SK-N-SH treated with all-trans-retinoic acid at 6 μM for 48 hours (cell line): ENCODE results near the gene TAL2.

Experiments
- ATAC-seq: fragments of 200-7000 bp; cut with Tn5 transposase; 3 replicates; pipeline ENCODE4 v1.9.1; 2020; ENCODE audit warnings: mild to moderate bottlenecking, moderate library complexity
- ARNTL ChIP-seq: fragments of 450-650 bp; formaldehyde crosslinking; IDR thresholded peaks from 2 replicates; pipeline ENCODE4 v1.5.0; 2020; ENCODE audit warnings: low read depth, mild to moderate bottlenecking, moderate library complexity, borderline replicate concordance
- BACH2 ChIP-seq: fragments of 250-450 bp; sonication (Bioruptor Pico); IDR thresholded peaks from 2 replicates; pipeline ENCODE4 v1.9.0; 2021; ENCODE audit warnings: mild to moderate bottlenecking, borderline replicate concordance
- CREB5 ChIP-seq: fragments of 250-450 bp; sonication (Bioruptor Pico); IDR thresholded peaks from 2 replicates; pipeline ENCODE4 v1.5.1; 2020; ENCODE audit warnings: low read depth, mild to moderate bottlenecking, moderate library complexity
- CSDC2 ChIP-seq: fragments of 250-450 bp; sonication (Bioruptor Pico); IDR thresholded peaks from 2 replicates; pipeline ENCODE4 v1.5.0; 2020; ENCODE audit warnings: mild to moderate bottlenecking, moderate library complexity
- CSRNP3 ChIP-seq: fragments of 250-450 bp; sonication (Bioruptor Pico); IDR thresholded peaks from 2 replicates; pipeline ENCODE4 v1.5.1; 2021; ENCODE audit warnings: mild to moderate bottlenecking, moderate library complexity
- ISL1 ChIP-seq: fragments of 250-450 bp; sonication (Bioruptor Pico); IDR thresholded peaks from 2 replicates; pipeline ENCODE4 v2.1.2; 2022; ENCODE audit warnings: mild to moderate bottlenecking, moderate library complexity
- OSR1 ChIP-seq: fragments of 250-450 bp; sonication (Bioruptor Pico); IDR thresholded peaks from 2 replicates; pipeline ENCODE4 v1.8.0; 2022; ENCODE audit warnings: moderate library complexity, mild to moderate bottlenecking, inconsistent platforms
- PATZ1 ChIP-seq: fragments of 250-450 bp; sonication (Bioruptor Pico); IDR thresholded peaks from 2 replicates; pipeline ENCODE4 v1.8.0; 2020; ENCODE audit warnings: mild to moderate bottlenecking, moderate library complexity, borderline replicate concordance
- PPARA ChIP-seq: fragments of 250-450 bp; sonication (Bioruptor Pico); IDR thresholded peaks from 2 replicates; pipeline ENCODE4 v1.5.0; 2020; ENCODE audit warnings: mild to moderate bottlenecking, borderline replicate concordance
- RARB ChIP-seq: fragments of 250-450 bp; sonication (Bioruptor Pico); IDR thresholded peaks from 2 replicates; pipeline ENCODE4 v1.8.0; 2021; ENCODE audit warnings: mild to moderate bottlenecking, moderate library complexity
- SNAI2 ChIP-seq: fragments of 250-450 bp; sonication (Bioruptor Pico); IDR thresholded peaks from 2 replicates; pipeline ENCODE4 v1.5.0; 2020; ENCODE audit warnings: mild to moderate bottlenecking, moderate library complexity
- TCF4 ChIP-seq: fragments of 250-450 bp; sonication (Bioruptor Pico); IDR thresholded peaks from 2 replicates; pipeline ENCODE4 v1.8.0; 2021; ENCODE audit warnings: mild to moderate bottlenecking, moderate library complexity, borderline replicate concordance
- TOX ChIP-seq: fragments of 250-450 bp; sonication (Bioruptor Pico); IDR thresholded peaks from 2 replicates; pipeline ENCODE4 v1.8.0; 2021; ENCODE audit warnings: mild to moderate bottlenecking, moderate library complexity, borderline replicate concordance
- TSHZ2 ChIP-seq: fragments of 250-450 bp; sonication (Bioruptor Pico); IDR thresholded peaks from 2 replicates; pipeline ENCODE4 v1.5.0; 2020; ENCODE audit warnings: mild to moderate bottlenecking, moderate library complexity
- ZC3H10 ChIP-seq: fragments of 250-450 bp; sonication (Bioruptor Pico); IDR thresholded peaks from 2 replicates; pipeline ENCODE4 v1.5.1; 2021; ENCODE audit warnings: mild to moderate bottlenecking, moderate library complexity
- ZFP3 ChIP-seq: fragments of 250-450 bp; sonication (Bioruptor Pico); IDR thresholded peaks from 2 replicates; pipeline ENCODE4 v1.5.0; 2020; ENCODE audit warnings: mild to moderate bottlenecking, moderate library complexity
- ZFP30 ChIP-seq: fragments of 450-650 bp; formaldehyde crosslinking; IDR thresholded peaks from 2 replicates; pipeline ENCODE4 v1.5.0; 2022; ENCODE audit warnings: mild to moderate bottlenecking, moderate library complexity
- ZNF565 ChIP-seq: fragments of 450-650 bp; formaldehyde crosslinking; conservative IDR thresholded peaks from 2 replicates; pipeline ENCODE4 v1.5.0; 2020; ENCODE audit warnings: low read depth, mild to moderate bottlenecking, moderate library complexity
- ZNF70 ChIP-seq: fragments of 450-650 bp; formaldehyde crosslinking; IDR thresholded peaks from 2 replicates; pipeline ENCODE4 v1.5.0; 2020; ENCODE audit warnings: mild to moderate bottlenecking, moderate library complexity
- ZNF8 ChIP-seq: fragments of 450-650 bp; formaldehyde crosslinking; IDR thresholded peaks from 2 replicates; pipeline ENCODE4 v1.5.0; 2020; ENCODE audit warnings: mild to moderate bottlenecking, moderate library complexity

Gene TAL2

GRCh38 chr9:105662184-105663104 lies at the start of gene TAL2:
TAL2 (plus strand) TSS chr9:105662457; CDS start chr9:105662497, 40 bp downstream.
- no peak for TF ChIP-seq PATZ1 (CRISPR knock-in tag)
- TF ChIP-seq PPARA, result no peak
- TF ChIP-seq ZNF70 (CRISPR knock-in tag), result no peak
- TF ChIP-seq SNAI2, result no peak
- no peak for TF ChIP-seq ZC3H10 (CRISPR knock-in tag)
- no peak for TF ChIP-seq ZNF8 (CRISPR knock-in tag)
- TF ChIP-seq TCF4 (CRISPR knock-in tag), result no peak
- no peak for TF ChIP-seq TSHZ2 (CRISPR knock-in tag)
- no peak for TF ChIP-seq OSR1 (CRISPR knock-in tag)
- no peak for TF ChIP-seq TOX (CRISPR knock-in tag)
- TF ChIP-seq ARNTL, result no peak
- TF ChIP-seq ZFP3 (CRISPR knock-in tag), result no peak
- no peak for TF ChIP-seq ZFP30 (CRISPR knock-in tag)
- TF ChIP-seq CSDC2 (CRISPR knock-in tag), result no peak
- TF ChIP-seq CSRNP3 (CRISPR knock-in tag), result no peak
- no peak for TF ChIP-seq ISL1 (CRISPR knock-in tag)
- TF ChIP-seq BACH2 (CRISPR knock-in tag), result no peak
- TF ChIP-seq ZNF565 (CRISPR knock-in tag), result no peak
- ATAC-seq, result no peak

- TF ChIP-seq CREB5 (CRISPR knock-in tag), result no peak
- TF ChIP-seq, all 23 proteins: peak for 0
- ATAC-seq, result no peak
Measured at GRCh38 chr9:105621001-105621400, 41.3 kb upstream of the TAL2 start.

GRCh38 chr9:105625088-105625487 lies 37.2 kb upstream of the TAL2 start:
- ATAC-seq, result no peak
- TF ChIP-seq RARB (no peak), ZNF70 (CRISPR knock-in tag) (no peak), OSR1 (CRISPR knock-in tag) (no peak), CREB5 (CRISPR knock-in tag) (no peak), SNAI2 (no peak), ZC3H10 (CRISPR knock-in tag) (no peak), PATZ1 (CRISPR knock-in tag) (no peak), CSRNP3 (CRISPR knock-in tag) (no peak), TOX (CRISPR knock-in tag) (no peak), TSHZ2 (CRISPR knock-in tag) (no peak), TCF4 (CRISPR knock-in tag) (no peak), BACH2 (CRISPR knock-in tag) (no peak)
